Epithelial cell of umbilical artery (primary cell): ENCODE data around the gene OR5C1. TPM values are rescaled to one million over a fixed set of nuclear protein-coding genes. Genes with fewer than 3 reads are reported as not detected.

Source experiments
- total RNA-seq: library from RNA; depleted of rRNA; stranded (reverse); fragments of >200 nt; gene quantifications from 2 replicates; pipeline ENCODE4 v1.2.3, GENCODE V29; 2014

The OR5C1 gene
- not detected in 2 replicates for total RNA-seq

GRCh38 chr9:122788831-122789230 is at the start of gene OR5C1:
TSS of gene OR5C1 (plus strand) at chr9:122788933. CDS start at chr9:122788933, 0 bp downstream.

GRCh38 chr9:122742003-122742402 is 46.7 kb upstream of the OR5C1 start, which contains the start of gene OR1L6:
TSS of gene OR1L6 (plus strand) at chr9:122742303. CDS start at chr9:122749848, 7,545 bp downstream.

GRCh38 chr9:122800066-122801060 is 11.6 kb downstream of the OR5C1 start, which contains the start of gene OR1K1:
TSS of gene OR1K1 (plus strand) at chr9:122800123. CDS start at chr9:122800123, 0 bp downstream.

Other genes with a start within 250 kb of the OR5C1 start
- not detected in 2 replicates for gene OR1N2, start 235.8 kb upstream of the OR5C1 start, total RNA-seq
- not detected in 2 replicates for gene OR1L8, start 205.5 kb upstream of the OR5C1 start, total RNA-seq
- not detected in 2 replicates for gene OR1Q1, start 174.2 kb upstream of the OR5C1 start, total RNA-seq
- not detected in 2 replicates for gene OR1B1, start 131.3 kb upstream of the OR5C1 start, total RNA-seq
- gene OR1L1, start 127.2 kb upstream of the OR5C1 start, total RNA-seq = not detected in 2 replicates
- not detected in 2 replicates for gene OR1L3, start 113.8 kb upstream of the OR5C1 start, total RNA-seq
- not detected in 2 replicates for gene OR1L4, start 64.9 kb upstream of the OR5C1 start, total RNA-seq
- gene OR1L6, start 46.6 kb upstream of the OR5C1 start, total RNA-seq = not detected in 2 replicates
- not detected in 2 replicates for gene OR1K1, start 11.2 kb downstream of the OR5C1 start, total RNA-seq
- gene PDCL, start 39.7 kb downstream of the OR5C1 start, total RNA-seq = 59.1 and 74.5 TPM in 2 replicates
- 41.6 and 62.5 TPM in 2 replicates for gene RC3H2, start 116.4 kb downstream of the OR5C1 start, total RNA-seq
- 14.0 and 16.0 TPM in 2 replicates for gene ZBTB6, start 124.4 kb downstream of the OR5C1 start, total RNA-seq
- 2.9 and 3.6 TPM in 2 replicates for gene ZBTB26, start 142.6 kb downstream of the OR5C1 start, total RNA-seq
- 27.0 and 41.8 TPM in 2 replicates for gene RABGAP1, start 152.1 kb downstream of the OR5C1 start, total RNA-seq
- 0.15 and 0.32 TPM in 2 replicates for gene GPR21, start 244.7 kb downstream of the OR5C1 start, total RNA-seq